Dendritic cell treated with granulocyte-macrophage colony-stimulating factor and Interleukin-4, amounts not matched to agents 40 ng/mL and 50 ng/mL, for 4 days (primary cell): ENCODE data around the gene QRFP.

Source experiments
- H3K27ac Mint-ChIP-seq: one replicate; pipeline ENCODE4 v1.8.0; 2022; ENCODE audit warnings: mild to moderate bottlenecking, mixed read lengths
- H3K27me3 Mint-ChIP-seq: one replicate; pipeline ENCODE4 v1.8.0; 2022; ENCODE audit warnings: mild to moderate bottlenecking, mixed read lengths
- H3K36me3 Mint-ChIP-seq: one replicate; pipeline ENCODE4 v1.8.0; 2022; ENCODE audit warnings: low read depth, mixed read lengths
- H3K4me1 Mint-ChIP-seq: one replicate; pipeline ENCODE4 v1.8.0; 2022; ENCODE audit warnings: low read depth, mixed read lengths
- H3K4me3 Mint-ChIP-seq: one replicate; pipeline ENCODE4 v1.8.0; 2022; ENCODE audit warnings: mild to moderate bottlenecking, moderate library complexity, mixed read lengths
- H3K9me3 Mint-ChIP-seq: one replicate; pipeline ENCODE4 v1.8.0; 2022; ENCODE audit warnings: mixed read lengths
- intact Hi-C: fragments of 100-400 bp; cut with micrococcal nuclease; formaldehyde crosslinking; loops from one replicate; pipeline ENCODE4 v1.15.0; 2022

The QRFP gene

GRCh38 chr9:130897848-130898551, 1.4 kb upstream of the QRFP start:
- no peaks in the 10 kb centered on the region for H3K9me3 Mint-ChIP-seq
- intact Hi-C loops, result loop anchor here (10.0 kb wide), 1 partner anchor 147 kb away; no protein-coding TSS in a partner anchor
- peaks cover 12% of the 10 kb centered on the region for H3K4me1 Mint-ChIP-seq
- no peak overlapping the region for H3K27ac Mint-ChIP-seq
- H3K4me3 Mint-ChIP-seq, result no peak overlapping the region
- no peaks in the 10 kb centered on the region for H3K36me3 Mint-ChIP-seq
- H3K27me3 Mint-ChIP-seq, result peaks cover 6% of the 10 kb centered on the region

GRCh38 chr9:130897105-130897751, 616 bp upstream of the QRFP start:
- no peak overlapping the region for H3K4me3 Mint-ChIP-seq
- intact Hi-C loops, result loop anchor here (10.0 kb wide), 1 partner anchor 148 kb away; no protein-coding TSS in a partner anchor
- H3K36me3 Mint-ChIP-seq, result no peaks in the 10 kb centered on the region
- H3K27ac Mint-ChIP-seq, result no peak overlapping the region
- no peaks in the 10 kb centered on the region for H3K9me3 Mint-ChIP-seq
- peaks cover 18% of the 10 kb centered on the region for H3K4me1 Mint-ChIP-seq
- H3K27me3 Mint-ChIP-seq, result peaks cover 6% of the 10 kb centered on the region

- peaks cover 3% of the 10 kb centered on the region for H3K36me3 Mint-ChIP-seq
- intact Hi-C loops, result loop anchor here (10.0 kb wide), 1 partner anchor 149 kb away; no protein-coding TSS in a partner anchor
- H3K4me3 Mint-ChIP-seq, result no peak overlapping the region
- peaks cover 18% of the 10 kb centered on the region for H3K4me1 Mint-ChIP-seq
- peaks cover 5% of the 10 kb centered on the region for H3K27me3 Mint-ChIP-seq
- H3K9me3 Mint-ChIP-seq, result no peaks in the 10 kb centered on the region
- peak overlapping the region; percentile 26 for H3K27ac Mint-ChIP-seq
Observed at GRCh38 chr9:130895481-130896232, 955 bp downstream of the QRFP start.

GRCh38 chr9:130895038-130895437, 1.6 kb downstream of the QRFP start:
- no peak overlapping the region for H3K27ac Mint-ChIP-seq
- H3K4me3 Mint-ChIP-seq, result no peak overlapping the region
- intact Hi-C loops, result loop anchor here (10.0 kb wide), 1 partner anchor 150 kb away; no protein-coding TSS in a partner anchor
- no peaks in the 10 kb centered on the region for H3K9me3 Mint-ChIP-seq
- peaks cover 3% of the 10 kb centered on the region for H3K27me3 Mint-ChIP-seq
- H3K4me1 Mint-ChIP-seq, result peaks cover 18% of the 10 kb centered on the region
- H3K36me3 Mint-ChIP-seq, result peaks cover 9% of the 10 kb centered on the region

GRCh38 chr9:130894546-130894945, 2.1 kb downstream of the QRFP start:
- H3K27me3 Mint-ChIP-seq, result no peaks in the 10 kb centered on the region
- H3K4me1 Mint-ChIP-seq, result peaks cover 18% of the 10 kb centered on the region
- H3K4me3 Mint-ChIP-seq, result no peak overlapping the region
- H3K36me3 Mint-ChIP-seq, result peaks cover 14% of the 10 kb centered on the region
- no peak overlapping the region for H3K27ac Mint-ChIP-seq
- H3K9me3 Mint-ChIP-seq, result no peaks in the 10 kb centered on the region
- intact Hi-C loops, result loop anchor here (10.0 kb wide), 1 partner anchor 150 kb away; no protein-coding TSS in a partner anchor

DNA sequence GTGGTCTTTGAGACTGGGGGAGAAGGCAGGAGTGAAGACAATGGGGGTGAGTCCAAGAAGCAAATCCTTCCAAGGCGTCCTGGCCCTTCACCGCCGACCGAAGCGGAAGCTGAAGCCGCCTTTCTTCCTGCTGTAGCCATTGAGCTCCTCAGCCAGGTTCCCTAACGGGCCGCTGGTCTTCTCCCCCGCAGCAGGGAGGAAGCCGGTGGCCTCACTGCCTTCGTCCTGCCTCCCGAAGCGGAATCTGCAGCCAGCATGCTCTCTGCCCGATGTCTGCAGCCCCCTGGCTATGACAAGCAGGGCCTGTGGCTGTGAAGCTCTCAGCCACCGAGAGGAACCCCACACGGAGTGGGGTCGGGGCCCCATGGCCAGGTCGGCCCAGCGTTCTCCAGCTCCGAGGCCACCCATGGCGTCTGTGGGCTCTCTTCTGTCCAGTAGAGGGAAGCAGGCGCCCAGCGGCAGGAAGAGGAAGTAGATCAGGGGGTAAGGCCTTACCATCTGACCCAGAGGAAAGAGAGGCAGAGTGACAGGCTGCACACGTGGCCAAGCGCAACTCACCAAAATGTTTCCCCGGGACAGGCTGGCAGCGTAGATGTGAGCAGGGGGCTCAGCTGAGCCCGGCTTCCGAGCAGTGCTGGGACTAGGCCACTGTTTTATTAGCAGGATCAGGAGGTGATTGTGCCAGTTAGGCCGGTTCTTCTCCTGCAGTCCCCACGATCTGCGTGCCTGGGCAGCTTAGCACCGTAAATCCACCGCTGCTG, 3.1 kb downstream of the QRFP start:
- no peaks in the 10 kb centered on the region for H3K9me3 Mint-ChIP-seq
- peak overlapping the region; percentile 90 for H3K27ac Mint-ChIP-seq
- H3K4me1 Mint-ChIP-seq, result peaks cover 18% of the 10 kb centered on the region
- peak overlapping the region; percentile 78 for H3K4me3 Mint-ChIP-seq
- intact Hi-C loops, result loop anchor here (10.0 kb wide), 1 partner anchor 151 kb away; no protein-coding TSS in a partner anchor
- H3K27me3 Mint-ChIP-seq, result no peaks in the 10 kb centered on the region
- H3K36me3 Mint-ChIP-seq, result peaks cover 20% of the 10 kb centered on the region

GRCh38 chr9:130892477-130893304, 3.9 kb downstream of the QRFP start:
- intact Hi-C loops, result loop anchor here (10.0 kb wide), 1 partner anchor 152 kb away; no protein-coding TSS in a partner anchor
- Mint-ChIP-seq H3K27ac (peak overlapping the region; percentile 90), H3K4me1 (peaks cover 18% of the 10 kb centered on the region), H3K36me3 (peaks cover 28% of the 10 kb centered on the region), H3K27me3 (no peaks in the 10 kb centered on the region), H3K4me3 (peak overlapping the region; percentile 78), H3K9me3 (no peaks in the 10 kb centered on the region)

- Mint-ChIP-seq H3K36me3 (peaks cover 36% of the 10 kb centered on the region), H3K27me3 (no peaks in the 10 kb centered on the region), H3K9me3 (no peaks in the 10 kb centered on the region), H3K4me1 (peaks cover 18% of the 10 kb centered on the region), H3K4me3 (no peak overlapping the region), H3K27ac (no peak overlapping the region)
- intact Hi-C loops, result loop anchor here (10.0 kb wide), 1 partner anchor 153 kb away; no protein-coding TSS in a partner anchor
Observed at GRCh38 chr9:130891688-130892476, 4.7 kb downstream of the QRFP start.

DNA sequence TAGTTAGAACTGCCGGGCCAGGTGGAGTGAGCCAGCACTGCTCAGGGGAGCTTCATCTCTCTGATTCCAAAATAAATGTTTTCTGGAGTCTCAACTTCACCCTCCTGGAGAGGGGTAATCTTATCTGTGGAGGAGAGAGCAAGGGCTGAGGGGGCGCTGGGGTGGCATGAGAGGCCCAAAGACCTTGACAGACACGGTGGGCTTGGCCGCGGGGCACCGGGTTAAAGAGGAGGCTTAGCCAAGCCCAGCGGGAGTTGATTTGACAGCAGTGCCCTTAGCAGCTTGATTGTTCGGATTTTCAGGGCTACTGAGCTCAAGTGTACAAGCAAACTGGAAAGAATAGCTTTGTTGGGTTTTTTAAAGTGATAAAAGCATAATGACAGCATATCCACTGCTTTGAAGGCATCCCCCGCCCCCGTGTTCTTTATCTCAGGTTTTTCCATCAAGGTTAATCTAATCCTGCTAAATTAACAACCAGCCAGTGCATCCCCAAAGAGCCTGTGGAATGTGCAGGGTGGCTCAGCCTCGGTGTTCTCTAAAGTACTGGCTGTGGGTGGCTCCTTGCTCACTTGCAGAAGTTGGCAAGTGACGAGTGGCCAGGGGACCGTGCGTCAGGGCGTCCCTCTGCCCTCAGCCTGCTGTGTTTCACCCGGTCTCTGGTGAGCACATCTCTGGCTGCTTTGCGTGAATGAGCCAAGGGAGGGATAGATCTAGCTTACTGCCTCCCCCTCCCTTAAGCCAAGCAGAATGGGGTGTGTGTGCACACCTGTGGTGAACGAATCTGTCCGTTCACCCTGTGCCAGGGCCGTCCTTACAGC, 5.5 kb downstream of the QRFP start:
- no peak overlapping the region for H3K27ac Mint-ChIP-seq
- H3K4me3 Mint-ChIP-seq, result no peak overlapping the region
- H3K27me3 Mint-ChIP-seq, result no peaks in the 10 kb centered on the region
- no peaks in the 10 kb centered on the region for H3K9me3 Mint-ChIP-seq
- H3K4me1 Mint-ChIP-seq, result peaks cover 18% of the 10 kb centered on the region
- H3K36me3 Mint-ChIP-seq, result peaks cover 44% of the 10 kb centered on the region
- intact Hi-C loops, result loop anchor here (10.0 kb wide), 1 partner anchor 154 kb away; no protein-coding TSS in a partner anchor

DNA sequence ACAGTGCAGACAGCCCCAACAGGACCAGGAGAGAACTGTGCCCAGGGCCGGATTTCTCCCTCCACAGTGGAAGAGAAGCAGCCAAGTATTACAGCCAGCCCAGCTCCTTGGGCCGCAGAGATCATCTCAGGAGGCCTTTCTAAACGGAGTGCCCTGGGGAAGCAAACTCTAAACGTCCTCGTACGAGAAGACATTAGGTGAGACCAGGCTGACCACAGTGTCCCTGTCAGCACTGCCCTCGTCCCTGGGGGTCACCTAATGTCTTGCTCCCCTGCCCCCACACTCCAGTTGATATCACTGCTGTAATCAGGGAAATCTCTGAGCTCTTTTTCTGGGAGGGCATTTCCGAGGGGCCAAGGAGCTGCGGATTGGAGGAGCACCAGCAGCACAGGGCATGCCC, 6.5 kb downstream of the QRFP start:
- Mint-ChIP-seq H3K27ac (no peak overlapping the region), H3K9me3 (no peaks in the 10 kb centered on the region), H3K4me1 (peaks cover 18% of the 10 kb centered on the region), H3K27me3 (no peaks in the 10 kb centered on the region), H3K36me3 (peaks cover 54% of the 10 kb centered on the region), H3K4me3 (no peak overlapping the region)
- intact Hi-C loops, result loop anchor here (10.0 kb wide), 1 partner anchor 155 kb away; no protein-coding TSS in a partner anchor

GRCh38 chr9:130888146-130888885, 8.3 kb downstream of the QRFP start:
- H3K4me1 Mint-ChIP-seq, result peaks cover 9% of the 10 kb centered on the region
- intact Hi-C loops, result no loop called here
- no peak overlapping the region for H3K27ac Mint-ChIP-seq
- no peaks in the 10 kb centered on the region for H3K9me3 Mint-ChIP-seq
- H3K36me3 Mint-ChIP-seq, result peaks cover 72% of the 10 kb centered on the region
- H3K27me3 Mint-ChIP-seq, result no peaks in the 10 kb centered on the region
- no peak overlapping the region for H3K4me3 Mint-ChIP-seq
